GM19240 (cell line): ENCODE data around the gene RNASE9.
"Not testable (repeated sequence)": the region's sequence is repeated elsewhere in the genome, so short reads cannot be mapped to it uniquely, and the experiment has no call there.

Source experiments
- DNase-seq: peaks from one replicate; pipeline ENCODE4 v3.0.0; 2011; ENCODE audit warnings: low spot score; ENCODE audit not compliant: insufficient read length

The RNASE9 gene

GRCh38 chr14:20578325-20578724, 17.5 kb upstream of the RNASE9 start:
- DNase-seq = no peak

DNA sequence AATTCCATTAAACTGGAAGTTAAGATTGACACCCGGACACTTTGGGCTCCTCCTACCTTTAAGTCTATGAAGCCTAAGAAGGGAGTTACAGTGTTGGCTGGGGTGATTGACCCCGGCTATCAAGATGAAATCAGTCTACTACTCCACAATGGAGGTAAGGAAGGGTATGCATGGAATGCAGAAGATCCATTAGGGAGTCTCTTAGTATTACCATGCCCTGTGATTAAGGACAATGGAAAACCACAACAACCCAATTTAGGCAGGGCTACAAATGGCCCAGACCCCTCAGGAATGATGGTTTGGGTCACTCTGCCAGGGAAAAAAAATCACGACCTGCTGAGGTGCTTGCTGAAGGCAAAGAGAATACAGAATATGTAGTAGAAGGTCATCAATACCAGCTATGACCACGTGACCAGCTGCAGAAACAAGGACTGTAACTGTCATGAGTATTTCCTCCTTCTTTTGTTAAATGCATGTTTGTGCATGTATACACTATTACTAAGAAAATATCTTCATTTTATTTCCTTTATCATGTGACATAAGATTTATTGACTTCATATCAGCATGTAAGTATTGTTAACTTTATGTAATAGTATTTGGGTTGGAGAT, 11.6 kb upstream of the RNASE9 start:
- not testable (repeated sequence) for DNase-seq

DNA sequence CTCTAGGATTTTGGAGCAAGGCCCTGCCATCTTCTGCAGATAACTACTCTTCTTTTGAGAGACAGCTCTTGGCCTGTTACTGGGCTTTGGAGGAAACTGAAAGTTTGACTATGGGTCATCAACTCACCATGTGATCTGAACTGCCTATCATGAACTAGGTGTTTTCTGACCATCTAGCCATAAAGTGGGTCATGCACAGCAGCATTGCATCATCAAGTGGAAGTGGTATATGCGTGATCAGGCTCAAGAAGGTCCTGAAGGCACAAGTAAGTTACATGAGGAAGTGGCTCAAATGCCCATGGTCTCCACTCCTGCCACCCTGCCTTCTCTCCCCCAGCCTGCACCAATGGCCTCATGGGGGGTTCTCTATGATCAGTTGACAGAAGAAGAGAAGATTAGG, 9.9 kb upstream of the RNASE9 start:
- DNase-seq = not testable (repeated sequence)

- not testable (repeated sequence) for DNase-seq
Observed at GRCh38 chr14:20569865-20570264, 9.0 kb upstream of the RNASE9 start.

- no peak for DNase-seq
Observed at GRCh38 chr14:20569066-20569465, 8.2 kb upstream of the RNASE9 start.

- DNase-seq = no peak
Observed at GRCh38 chr14:20568393-20568792, 7.5 kb upstream of the RNASE9 start.

DNA sequence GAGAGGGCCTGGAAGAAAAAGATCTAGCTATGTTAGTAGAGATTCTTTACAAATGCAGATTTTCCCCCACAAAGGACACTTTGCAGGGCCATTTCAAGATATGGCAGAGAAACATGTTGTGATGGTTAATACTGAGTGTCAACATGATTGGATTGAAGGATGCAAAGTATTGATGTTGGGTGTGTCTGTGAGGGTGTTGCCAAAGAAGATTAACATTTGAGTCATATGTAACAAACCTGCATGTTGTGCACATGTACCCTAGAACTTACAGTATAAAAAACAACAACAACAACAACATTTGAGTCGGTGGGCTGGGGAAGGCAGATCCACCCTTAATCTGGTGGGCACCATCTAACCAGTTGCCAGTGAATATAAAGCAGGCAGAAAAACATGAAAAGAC, 6.4 kb upstream of the RNASE9 start:
- not testable (repeated sequence) for DNase-seq

DNA sequence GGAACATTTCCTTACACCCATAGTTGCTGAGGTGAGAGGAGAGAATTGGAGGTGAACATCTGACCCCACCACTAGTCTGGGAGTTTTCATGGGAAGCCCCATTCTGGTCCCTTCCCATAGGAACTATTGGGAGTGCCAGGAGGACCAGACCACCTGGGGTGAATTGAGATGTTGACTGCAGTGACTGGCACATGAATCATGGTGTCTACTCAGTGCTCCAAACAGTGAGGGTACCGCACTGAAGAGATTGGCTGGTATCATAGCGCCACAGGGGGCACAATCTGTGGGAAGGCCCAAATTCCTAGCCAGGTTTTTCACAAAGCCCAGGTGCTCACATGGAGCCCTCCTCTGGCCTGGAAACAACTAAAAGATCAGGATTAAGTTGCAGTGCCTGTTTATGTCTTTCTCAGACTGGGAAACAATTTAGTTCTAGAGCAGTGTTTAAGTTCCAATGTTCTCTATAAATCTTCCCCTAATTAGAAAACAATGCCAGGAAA, 3.7 kb upstream of the RNASE9 start:
- no peak for DNase-seq

- no peak for DNase-seq
Observed at GRCh38 chr14:20563971-20564370, 3.1 kb upstream of the RNASE9 start.

- no peak for DNase-seq
Observed at GRCh38 chr14:20559461-20559904, 1.4 kb downstream of the RNASE9 start.

DNA sequence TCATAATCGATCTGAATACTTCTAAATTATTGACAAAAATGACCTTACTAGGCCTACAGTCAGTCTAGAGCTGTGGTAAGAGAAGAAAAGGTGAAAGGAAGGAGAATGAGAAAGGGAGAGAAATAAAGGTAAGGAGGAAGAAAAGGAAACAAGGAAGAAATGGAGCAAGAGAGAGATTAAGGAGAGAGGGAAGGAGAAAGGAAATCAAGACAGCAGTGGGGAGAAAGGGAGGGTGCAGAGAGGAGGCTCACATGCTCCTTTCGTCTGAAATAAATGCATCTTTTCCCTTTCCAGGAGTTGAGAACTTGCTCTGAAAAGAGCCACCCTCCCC, 3.7 kb downstream of the RNASE9 start:
- DNase-seq = no peak

- no peak for DNase-seq
Observed at GRCh38 chr14:20556500-20557211, 4.2 kb downstream of the RNASE9 start.

DNA sequence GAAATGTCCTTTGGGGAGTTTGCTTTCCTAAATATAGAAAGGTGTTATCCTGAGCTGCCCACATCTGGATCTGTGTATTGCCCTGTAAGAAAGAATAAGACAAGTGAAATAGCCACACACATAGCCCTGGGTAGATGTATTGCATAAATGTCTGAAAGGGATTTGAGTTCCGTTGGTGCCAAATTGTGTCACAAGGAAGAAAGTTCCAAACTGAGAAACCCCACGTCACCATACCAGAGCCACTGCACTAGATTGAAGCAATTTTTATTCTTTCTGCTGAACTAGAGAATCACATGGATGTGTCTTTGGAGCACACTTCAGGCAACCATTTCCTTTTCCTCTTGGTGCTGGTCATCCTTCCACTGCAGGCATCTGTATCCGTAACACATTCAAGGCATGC, 5.0 kb downstream of the RNASE9 start:
- no peak for DNase-seq

DNA sequence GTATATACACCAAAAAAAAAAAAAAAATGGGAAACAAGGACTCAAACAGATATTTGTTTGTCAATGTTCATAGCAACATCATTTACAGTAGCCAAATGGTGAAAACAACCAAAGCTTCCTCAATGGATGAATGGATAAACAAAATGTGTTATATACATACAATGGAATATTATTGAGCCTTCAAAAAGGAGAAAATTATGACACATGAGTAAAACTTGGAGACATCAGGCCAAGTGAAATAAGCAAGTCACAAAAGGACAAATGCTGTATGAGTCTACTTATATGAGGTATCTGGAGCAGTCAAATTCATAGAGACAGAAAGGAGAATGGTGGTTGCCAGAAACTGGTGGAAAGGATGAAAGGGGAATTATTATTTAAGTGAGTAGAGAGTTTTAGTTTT, 7.8 kb downstream of the RNASE9 start:
- DNase-seq = no peak

- DNase-seq = no peak
Observed at GRCh38 chr14:20551606-20552005, 9.2 kb downstream of the RNASE9 start.

DNA sequence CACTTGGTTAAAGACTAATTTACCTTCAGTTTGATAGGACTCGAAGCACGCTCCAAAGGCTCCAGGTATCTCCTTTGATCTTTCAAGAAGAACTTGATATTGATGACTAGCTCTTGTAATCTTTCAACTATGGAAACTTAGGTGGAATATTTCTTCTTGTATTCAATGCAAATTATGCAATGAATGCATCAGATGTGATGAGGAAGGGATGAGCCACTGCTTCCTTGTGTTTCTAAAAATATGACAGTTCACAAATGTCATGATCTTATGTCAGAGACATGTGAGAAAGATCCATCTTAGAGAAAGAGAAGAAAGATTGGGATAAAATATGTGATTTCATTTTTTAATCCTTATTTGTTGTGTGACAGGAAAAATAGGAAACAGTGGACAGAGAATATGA, 9.9 kb downstream of the RNASE9 start:
- DNase-seq = no peak

- DNase-seq = no peak
Observed at GRCh38 chr14:20548414-20549158, 12.3 kb downstream of the RNASE9 start.

- no peak for DNase-seq
Observed at GRCh38 chr14:20546877-20547276, 14.0 kb downstream of the RNASE9 start.

DNA sequence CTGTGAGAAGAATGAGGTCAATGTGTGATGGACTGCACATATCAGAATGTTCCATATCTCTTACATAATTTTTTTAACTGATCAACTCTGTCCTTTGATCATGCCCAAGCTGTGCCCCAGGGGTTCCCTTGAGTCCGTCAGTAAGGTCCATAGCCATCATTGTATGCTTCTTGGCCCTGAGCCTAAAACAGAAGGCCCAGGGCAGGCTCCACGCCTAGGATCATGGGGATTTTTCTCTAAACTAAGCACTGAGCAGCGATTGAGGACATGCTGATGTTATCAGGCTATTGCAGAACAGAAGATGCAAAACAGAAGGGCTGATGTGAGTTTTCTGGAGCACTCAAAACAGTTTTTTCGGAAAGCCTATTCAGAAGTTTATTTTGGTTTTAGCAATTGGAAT, 20.9 kb downstream of the RNASE9 start:
- no peak for DNase-seq

DNA sequence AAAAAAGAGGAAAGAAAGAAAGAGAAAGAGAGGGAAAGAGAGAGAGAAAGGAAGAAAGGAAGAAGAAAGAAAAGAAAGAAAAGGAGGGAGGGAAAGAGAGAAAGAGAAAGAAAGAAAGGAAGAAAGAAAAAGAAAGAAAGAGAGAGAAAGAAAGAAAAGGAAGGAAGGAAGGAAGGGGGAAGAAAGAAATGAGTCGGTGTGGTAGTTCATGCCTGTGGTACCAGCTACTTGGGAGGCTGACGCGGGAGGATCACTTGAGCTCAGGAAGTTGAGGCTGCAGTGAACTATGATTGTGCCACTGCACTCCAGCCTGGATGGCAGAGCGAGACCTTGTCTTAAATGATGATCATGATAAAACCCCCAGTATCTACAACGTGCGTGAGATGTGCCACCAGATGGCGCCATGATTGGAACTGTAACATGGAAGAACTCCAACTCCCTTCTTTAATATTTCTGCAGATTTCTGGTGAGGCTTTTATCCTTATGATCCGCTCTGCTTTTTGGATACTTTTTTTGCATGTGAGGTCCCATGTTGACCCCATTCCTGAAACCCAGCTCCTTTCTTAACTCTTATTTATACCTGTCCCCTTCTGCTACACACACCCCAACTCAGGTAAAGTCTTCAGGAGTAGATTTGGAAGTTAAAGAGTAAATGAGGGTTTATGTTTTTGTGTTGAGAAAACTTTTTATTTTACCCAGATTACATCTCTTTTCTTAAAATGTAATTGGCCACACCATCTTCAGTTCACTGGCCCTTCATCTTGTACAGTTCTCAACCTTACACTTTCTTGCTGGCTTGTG, 29.9 kb downstream of the RNASE9 start:
- DNase-seq = peak; percentile 35

- DNase-seq = no peak
Observed at GRCh38 chr14:20529806-20530205, 31.0 kb downstream of the RNASE9 start.

DNA sequence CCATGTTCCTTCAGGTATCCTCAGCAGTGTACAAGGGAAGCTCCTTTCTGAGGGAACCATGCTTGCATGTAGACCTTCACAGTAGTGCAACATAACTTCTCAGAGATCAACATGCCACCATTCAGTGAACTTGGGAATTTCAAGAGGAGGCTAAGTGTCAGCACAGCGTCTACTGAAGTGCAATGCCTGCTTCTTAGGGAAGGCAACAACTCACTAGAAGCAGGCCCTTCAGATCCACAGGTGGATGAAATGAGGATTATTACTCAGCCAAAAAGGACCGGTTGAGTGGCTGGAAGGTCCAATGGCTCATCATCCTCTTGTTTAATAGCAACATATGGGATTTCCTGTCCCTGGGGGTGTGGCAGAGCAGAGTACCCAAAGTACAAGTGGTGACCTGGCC, 36.8 kb downstream of the RNASE9 start:
- no peak for DNase-seq
